H1 (cell line): ENCODE data around the gene ZNF423.

Source experiments
- CBX5 ChIP-seq: fragments of 300-800, 300-1000 bp; sonication (generic); IDR thresholded peaks from 2 replicates; pipeline ENCODE4 v1.7.1; 2016; ENCODE audit warnings: antibody characterized with exemption, low read length, low read depth
- CREB1 ChIP-seq: IDR thresholded peaks from 2 replicates; pipeline ENCODE4 v1.6.1; 2012; ENCODE audit warnings: inconsistent platforms
- CTCF ChIP-seq, 3 experiments: IDR thresholded peaks; 1 replicate in 2 of 3; 2 replicates in 1 of 3; pipeline versions ENCODE4 v1.5.1 to v1.6.1; 2011; ENCODE audit warnings: low read length in 3 of 3, mild to moderate bottlenecking in 3 of 3, inconsistent platforms in 2 of 3, low read depth in 1 of 3, moderate library complexity in 1 of 3; ENCODE audit not compliant: insufficient read depth in 1 of 3; ENCODE audit errors: control extremely low read depth in 1 of 3
- EZH2 ChIP-seq: fragments of 200-600 bp; sonication (generic); IDR thresholded peaks from 2 replicates; pipeline ENCODE4 v1.7.1; 2012; ENCODE audit warnings: low read depth, mild to moderate bottlenecking, moderate library complexity, low read length, inconsistent platforms; ENCODE audit not compliant: severe bottlenecking
- MAX ChIP-seq: IDR thresholded peaks from 2 replicates; pipeline ENCODE4 v1.6.1; 2012; ENCODE audit warnings: inconsistent platforms
- POLR2A ChIP-seq, 2 experiments: IDR thresholded peaks; 1 replicate in 1 of 2; 2 replicates in 1 of 2; pipeline ENCODE4 v1.6.1; 2011; ENCODE audit warnings: low read depth in 2 of 2, low read length in 2 of 2, mild to moderate bottlenecking in 2 of 2; ENCODE audit errors: control extremely low read depth in 1 of 2
- RAD21 ChIP-seq, 2 experiments: IDR thresholded peaks in 1 of 2; conservative IDR thresholded peaks in 1 of 2; 2 replicates each; pipeline ENCODE4 v1.6.1; 2011; ENCODE audit warnings: low read depth in 2 of 2, low read length in 2 of 2, improper control_type of control experiment in 1 of 2, inconsistent platforms in 1 of 2, mild to moderate bottlenecking in 1 of 2, moderate library complexity in 1 of 2
- RXRA ChIP-seq: IDR thresholded peaks from 2 replicates; pipeline ENCODE4 v1.6.1; 2011; ENCODE audit warnings: low read depth, mild to moderate bottlenecking, low read length, moderate library complexity; ENCODE audit not compliant: insufficient read depth
- SP2 ChIP-seq: IDR thresholded peaks from 2 replicates; pipeline ENCODE4 v1.6.1; 2012; ENCODE audit warnings: mild to moderate bottlenecking, low read length, inconsistent platforms
- TBP ChIP-seq: IDR thresholded peaks from 2 replicates; pipeline ENCODE4 v1.6.1; 2011; ENCODE audit warnings: low read depth, low read length, improper control_type of control experiment
- TEAD4 ChIP-seq: IDR thresholded peaks from 2 replicates; pipeline ENCODE4 v1.6.1; 2012; ENCODE audit warnings: low read depth, low read length, inconsistent platforms, mixed read lengths
- USF2 ChIP-seq: IDR thresholded peaks from 2 replicates; pipeline ENCODE4 v1.6.1; 2011; ENCODE audit warnings: low read length, improper control_type of control experiment

- TF ChIP-seq CTCF (IDR thresholded peaks at IDR 0.05; ENCODE audit: control extremely low read depth in 1 of 3, insufficient read depth in 1 of 3, low read depth in 1 of 3, low read length in 3 of 3) (no peak), TEAD4 (no peak), USF2 (no peak), RXRA (no peak), CREB1 (no peak), TBP (no peak), RAD21 (IDR thresholded peaks at IDR 0.05 in 1 of 2, conservative IDR thresholded peaks at IDR 0.05 in 1 of 2; ENCODE audit: low read depth in 2 of 2, low read length in 2 of 2) (no peak), SP2 (no peak), POLR2A (IDR thresholded peaks at IDR 0.05; ENCODE audit: control extremely low read depth in 1 of 2, low read depth in 2 of 2, low read length in 2 of 2) (no peak), CBX5 (no peak), MAX (no peak), EZH2 (no peak)
Measured at GRCh38 chr16:49494474-49494873, 361.4 kb downstream of the ZNF423 start.
